ENCODE measurements around the gene TMEM221.

GRCh38 chr19:17409990-17410389 is 38.5 kb downstream of the TMEM221 start:
- TF ChIP-seq CTCF (IDR thresholded peaks at IDR 0.05; ENCODE audit: low read depth, low read length): no peak
- TF ChIP-seq EZH2phosphoT487 (IDR thresholded peaks at IDR 0.05; ENCODE audit: low read depth): no peak

Data from OCI-LY3 (cell line).